ENCODE measurements around the gene RANBP1. TPM values are rescaled to one million over a fixed set of nuclear protein-coding genes. Genes with fewer than 3 reads are reported as not detected.

RANBP1 gene
- total and polyA plus RNA-seq, 9 of the 15 experiments (the other 6 are each of a cell fraction or from before 2014, with no cell fraction given), result 162 to 2,891 (median 1,289) TPM

DNA sequence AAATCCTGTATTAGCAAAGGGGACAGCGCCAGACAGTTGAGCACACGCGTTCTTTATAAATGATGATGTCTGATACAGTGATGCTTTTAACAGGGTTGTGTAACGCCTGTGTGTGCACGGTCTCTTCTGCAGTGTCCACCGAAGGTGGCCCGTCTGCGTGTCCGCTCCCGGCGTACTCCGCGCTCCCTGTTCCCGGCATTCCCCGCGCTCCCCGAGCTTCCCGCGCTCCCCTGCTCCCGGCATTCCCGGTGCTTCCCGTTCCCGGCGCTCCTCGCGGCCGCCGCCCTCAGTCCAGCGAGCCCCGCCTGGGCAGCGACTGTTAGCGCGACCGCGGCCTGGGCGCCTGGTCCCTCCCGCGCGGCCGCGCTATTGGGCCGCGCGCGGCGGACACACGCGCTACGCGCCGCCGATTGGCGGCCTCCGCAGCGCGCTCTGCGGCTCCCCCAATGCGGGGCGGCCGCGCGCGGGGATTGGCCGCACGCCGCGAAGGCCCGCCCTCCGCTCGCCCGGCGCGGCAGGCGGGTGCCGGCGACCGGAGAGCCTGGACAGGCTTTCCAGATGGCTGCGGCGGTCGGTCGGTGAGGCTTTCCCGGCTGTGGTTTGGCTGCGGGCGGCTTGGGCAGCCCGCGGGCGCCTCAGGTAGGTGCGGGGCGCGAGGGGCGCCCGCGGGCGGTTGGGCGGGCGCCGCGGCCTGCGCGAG is 36.0 kb upstream of the RANBP1 start, which contains the start of gene DGCR8 (continued):
- TF ChIP-seq, protein P1, sequence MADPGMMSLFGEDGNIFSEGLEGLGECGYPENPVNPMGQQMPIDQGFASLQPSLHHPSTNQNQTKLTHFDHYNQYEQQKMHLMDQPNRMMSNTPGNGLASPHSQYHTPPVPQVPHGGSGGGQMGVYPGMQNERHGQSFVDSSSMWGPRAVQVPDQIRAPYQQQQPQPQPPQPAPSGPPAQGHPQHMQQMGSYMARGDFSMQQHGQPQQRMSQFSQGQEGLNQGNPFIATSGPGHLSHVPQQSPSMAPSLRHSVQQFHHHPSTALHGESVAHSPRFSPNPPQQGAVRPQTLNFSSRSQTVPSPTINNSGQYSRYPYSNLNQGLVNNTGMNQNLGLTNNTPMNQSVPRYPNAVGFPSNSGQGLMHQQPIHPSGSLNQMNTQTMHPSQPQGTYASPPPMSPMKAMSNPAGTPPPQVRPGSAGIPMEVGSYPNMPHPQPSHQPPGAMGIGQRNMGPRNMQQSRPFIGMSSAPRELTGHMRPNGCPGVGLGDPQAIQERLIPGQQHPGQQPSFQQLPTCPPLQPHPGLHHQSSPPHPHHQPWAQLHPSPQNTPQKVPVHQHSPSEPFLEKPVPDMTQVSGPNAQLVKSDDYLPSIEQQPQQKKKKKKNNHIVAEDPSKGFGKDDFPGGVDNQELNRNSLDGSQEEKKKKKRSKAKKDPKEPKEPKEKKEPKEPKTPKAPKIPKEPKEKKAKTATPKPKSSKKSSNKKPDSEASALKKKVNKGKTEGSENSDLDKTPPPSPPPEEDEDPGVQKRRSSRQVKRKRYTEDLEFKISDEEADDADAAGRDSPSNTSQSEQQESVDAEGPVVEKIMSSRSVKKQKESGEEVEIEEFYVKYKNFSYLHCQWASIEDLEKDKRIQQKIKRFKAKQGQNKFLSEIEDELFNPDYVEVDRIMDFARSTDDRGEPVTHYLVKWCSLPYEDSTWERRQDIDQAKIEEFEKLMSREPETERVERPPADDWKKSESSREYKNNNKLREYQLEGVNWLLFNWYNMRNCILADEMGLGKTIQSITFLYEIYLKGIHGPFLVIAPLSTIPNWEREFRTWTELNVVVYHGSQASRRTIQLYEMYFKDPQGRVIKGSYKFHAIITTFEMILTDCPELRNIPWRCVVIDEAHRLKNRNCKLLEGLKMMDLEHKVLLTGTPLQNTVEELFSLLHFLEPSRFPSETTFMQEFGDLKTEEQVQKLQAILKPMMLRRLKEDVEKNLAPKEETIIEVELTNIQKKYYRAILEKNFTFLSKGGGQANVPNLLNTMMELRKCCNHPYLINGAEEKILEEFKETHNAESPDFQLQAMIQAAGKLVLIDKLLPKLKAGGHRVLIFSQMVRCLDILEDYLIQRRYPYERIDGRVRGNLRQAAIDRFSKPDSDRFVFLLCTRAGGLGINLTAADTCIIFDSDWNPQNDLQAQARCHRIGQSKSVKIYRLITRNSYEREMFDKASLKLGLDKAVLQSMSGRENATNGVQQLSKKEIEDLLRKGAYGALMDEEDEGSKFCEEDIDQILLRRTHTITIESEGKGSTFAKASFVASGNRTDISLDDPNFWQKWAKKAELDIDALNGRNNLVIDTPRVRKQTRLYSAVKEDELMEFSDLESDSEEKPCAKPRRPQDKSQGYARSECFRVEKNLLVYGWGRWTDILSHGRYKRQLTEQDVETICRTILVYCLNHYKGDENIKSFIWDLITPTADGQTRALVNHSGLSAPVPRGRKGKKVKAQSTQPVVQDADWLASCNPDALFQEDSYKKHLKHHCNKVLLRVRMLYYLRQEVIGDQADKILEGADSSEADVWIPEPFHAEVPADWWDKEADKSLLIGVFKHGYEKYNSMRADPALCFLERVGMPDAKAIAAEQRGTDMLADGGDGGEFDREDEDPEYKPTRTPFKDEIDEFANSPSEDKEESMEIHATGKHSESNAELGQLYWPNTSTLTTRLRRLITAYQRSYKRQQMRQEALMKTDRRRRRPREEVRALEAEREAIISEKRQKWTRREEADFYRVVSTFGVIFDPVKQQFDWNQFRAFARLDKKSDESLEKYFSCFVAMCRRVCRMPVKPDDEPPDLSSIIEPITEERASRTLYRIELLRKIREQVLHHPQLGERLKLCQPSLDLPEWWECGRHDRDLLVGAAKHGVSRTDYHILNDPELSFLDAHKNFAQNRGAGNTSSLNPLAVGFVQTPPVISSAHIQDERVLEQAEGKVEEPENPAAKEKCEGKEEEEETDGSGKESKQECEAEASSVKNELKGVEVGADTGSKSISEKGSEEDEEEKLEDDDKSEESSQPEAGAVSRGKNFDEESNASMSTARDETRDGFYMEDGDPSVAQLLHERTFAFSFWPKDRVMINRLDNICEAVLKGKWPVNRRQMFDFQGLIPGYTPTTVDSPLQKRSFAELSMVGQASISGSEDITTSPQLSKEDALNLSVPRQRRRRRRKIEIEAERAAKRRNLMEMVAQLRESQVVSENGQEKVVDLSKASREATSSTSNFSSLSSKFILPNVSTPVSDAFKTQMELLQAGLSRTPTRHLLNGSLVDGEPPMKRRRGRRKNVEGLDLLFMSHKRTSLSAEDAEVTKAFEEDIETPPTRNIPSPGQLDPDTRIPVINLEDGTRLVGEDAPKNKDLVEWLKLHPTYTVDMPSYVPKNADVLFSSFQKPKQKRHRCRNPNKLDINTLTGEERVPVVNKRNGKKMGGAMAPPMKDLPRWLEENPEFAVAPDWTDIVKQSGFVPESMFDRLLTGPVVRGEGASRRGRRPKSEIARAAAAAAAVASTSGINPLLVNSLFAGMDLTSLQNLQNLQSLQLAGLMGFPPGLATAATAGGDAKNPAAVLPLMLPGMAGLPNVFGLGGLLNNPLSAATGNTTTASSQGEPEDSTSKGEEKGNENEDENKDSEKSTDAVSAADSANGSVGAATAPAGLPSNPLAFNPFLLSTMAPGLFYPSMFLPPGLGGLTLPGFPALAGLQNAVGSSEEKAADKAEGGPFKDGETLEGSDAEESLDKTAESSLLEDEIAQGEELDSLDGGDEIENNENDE (IDR thresholded peaks at IDR 0.05; ENCODE audit: low read depth, low read length), result peak; percentile 85
- TF ChIP-seq, protein P2, sequence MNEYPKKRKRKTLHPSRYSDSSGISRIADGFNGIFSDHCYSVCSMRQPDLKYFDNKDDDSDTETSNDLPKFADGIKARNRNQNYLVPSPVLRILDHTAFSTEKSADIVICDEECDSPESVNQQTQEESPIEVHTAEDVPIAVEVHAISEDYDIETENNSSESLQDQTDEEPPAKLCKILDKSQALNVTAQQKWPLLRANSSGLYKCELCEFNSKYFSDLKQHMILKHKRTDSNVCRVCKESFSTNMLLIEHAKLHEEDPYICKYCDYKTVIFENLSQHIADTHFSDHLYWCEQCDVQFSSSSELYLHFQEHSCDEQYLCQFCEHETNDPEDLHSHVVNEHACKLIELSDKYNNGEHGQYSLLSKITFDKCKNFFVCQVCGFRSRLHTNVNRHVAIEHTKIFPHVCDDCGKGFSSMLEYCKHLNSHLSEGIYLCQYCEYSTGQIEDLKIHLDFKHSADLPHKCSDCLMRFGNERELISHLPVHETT (CRISPR knock-in tag; conservative IDR thresholded peaks at IDR 0.05 in 1 of 2, IDR thresholded peaks at IDR 0.05 in 1 of 2), result no peak
- TF ChIP-seq, protein P3, sequence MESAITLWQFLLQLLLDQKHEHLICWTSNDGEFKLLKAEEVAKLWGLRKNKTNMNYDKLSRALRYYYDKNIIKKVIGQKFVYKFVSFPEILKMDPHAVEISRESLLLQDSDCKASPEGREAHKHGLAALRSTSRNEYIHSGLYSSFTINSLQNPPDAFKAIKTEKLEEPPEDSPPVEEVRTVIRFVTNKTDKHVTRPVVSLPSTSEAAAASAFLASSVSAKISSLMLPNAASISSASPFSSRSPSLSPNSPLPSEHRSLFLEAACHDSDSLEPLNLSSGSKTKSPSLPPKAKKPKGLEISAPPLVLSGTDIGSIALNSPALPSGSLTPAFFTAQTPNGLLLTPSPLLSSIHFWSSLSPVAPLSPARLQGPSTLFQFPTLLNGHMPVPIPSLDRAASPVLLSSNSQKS (CRISPR knock-in tag; IDR thresholded peaks at IDR 0.05), result no peak; the same call in 1 of the 2 replicates
- TF ChIP-seq DDX20 (tag; IDR thresholded peaks at IDR 0.05; ENCODE audit: low read depth), result no peak
- 0 out of 2 replicates have a peak, but pooled peaks have one; percentile 7 for TF ChIP-seq ZSCAN32 (CRISPR knock-in tag; IDR thresholded peaks at IDR 0.05)
- TF ChIP-seq POLR2G (IDR thresholded peaks at IDR 0.05; ENCODE audit: low read depth, low read length), result no peak
- no peak for TF ChIP-seq NFIC (IDR thresholded peaks at IDR 0.05)
- no peak for TF ChIP-seq SNRNP70 (optimal IDR thresholded peaks at IDR 0.05; ENCODE audit: low read depth, low read length)
- TF ChIP-seq RBM39 (optimal IDR thresholded peaks at IDR 0.05; ENCODE audit: low read depth, low read length), result no peak
- TF ChIP-seq PHF21A (IDR thresholded peaks at IDR 0.05; ENCODE audit: borderline replicate concordance, low read depth), result no peak
- TF ChIP-seq, protein P4, sequence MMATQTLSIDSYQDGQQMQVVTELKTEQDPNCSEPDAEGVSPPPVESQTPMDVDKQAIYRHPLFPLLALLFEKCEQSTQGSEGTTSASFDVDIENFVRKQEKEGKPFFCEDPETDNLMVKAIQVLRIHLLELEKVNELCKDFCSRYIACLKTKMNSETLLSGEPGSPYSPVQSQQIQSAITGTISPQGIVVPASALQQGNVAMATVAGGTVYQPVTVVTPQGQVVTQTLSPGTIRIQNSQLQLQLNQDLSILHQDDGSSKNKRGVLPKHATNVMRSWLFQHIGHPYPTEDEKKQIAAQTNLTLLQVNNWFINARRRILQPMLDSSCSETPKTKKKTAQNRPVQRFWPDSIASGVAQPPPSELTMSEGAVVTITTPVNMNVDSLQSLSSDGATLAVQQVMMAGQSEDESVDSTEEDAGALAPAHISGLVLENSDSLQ (IDR thresholded peaks at IDR 0.05), result no peak
- TF ChIP-seq ZNF780A (CRISPR knock-in tag; IDR thresholded peaks at IDR 0.05), result no peak

Measured in K562 (cell line).